CD4-positive, alpha-beta T cell treated with Interferon gamma for 1 hour (primary cell): ENCODE results near the gene KISS1R.
"Not testable (repeated sequence)": the region's sequence is repeated elsewhere in the genome, so short reads cannot be mapped to it uniquely, and the experiment has no call there.

ENCODE experiments used
- DNase-seq: peaks from one replicate; pipeline ENCODE4 v3.0.0-alpha.2; 2020

KISS1R gene

GRCh38 chr19:917323-918151, at the start of gene KISS1R:
KISS1R (plus strand) TSS chr19:917333; CDS start chr19:917503, 170 bp downstream.
- DNase-seq, result peak; percentile 81

GRCh38 chr19:867855-868457, 49.2 kb upstream of the KISS1R start:
- DNase-seq, result no peak

GRCh38 chr19:868458-869244, 48.5 kb upstream of the KISS1R start:
- no peak for DNase-seq

GRCh38 chr19:869245-870177, 47.6 kb upstream of the KISS1R start:
- no peak for DNase-seq

- no peak for DNase-seq
Observed at GRCh38 chr19:870314-870713, 46.8 kb upstream of the KISS1R start.

- DNase-seq, result no peak
Observed at GRCh38 chr19:870963-871401, 46.2 kb upstream of the KISS1R start.

GRCh38 chr19:871446-872265, 45.5 kb upstream of the KISS1R start:
- DNase-seq, result no peak

GRCh38 chr19:872266-872951, 44.7 kb upstream of the KISS1R start:
- peak; percentile 91 for DNase-seq

- peak; percentile 90 for DNase-seq
Observed at GRCh38 chr19:873084-873483, 44.0 kb upstream of the KISS1R start.

- no peak for DNase-seq
Observed at GRCh38 chr19:873561-874041, 43.5 kb upstream of the KISS1R start.

GRCh38 chr19:875265-875879, 41.8 kb upstream of the KISS1R start:
- no peak for DNase-seq

GRCh38 chr19:876089-876488, 41.0 kb upstream of the KISS1R start:
- DNase-seq, result no peak

- DNase-seq, result no peak
Observed at GRCh38 chr19:876780-877314, 40.3 kb upstream of the KISS1R start.

GRCh38 chr19:877992-878660, 39.0 kb upstream of the KISS1R start:
- DNase-seq, result not testable (repeated sequence)

- not testable (repeated sequence) for DNase-seq
Observed at GRCh38 chr19:878751-879561, 38.2 kb upstream of the KISS1R start.

GRCh38 chr19:879711-880438, 37.3 kb upstream of the KISS1R start:
- DNase-seq, result no peak

GRCh38 chr19:881385-882071, 35.6 kb upstream of the KISS1R start:
- DNase-seq, result no peak
